ENCODE data around the gene GPR143. TPM values are rescaled to one million over a fixed set of nuclear protein-coding genes. Genes with fewer than 3 reads are reported as not detected.
"Not testable (repeated sequence)": the region's sequence is repeated elsewhere in the genome, so short reads cannot be mapped to it uniquely, and the experiment has no call there.

GPR143 gene
- total RNA-seq, 3 donors from 2014 or later (not counting 1 experiment from before 2014, with no cell fraction given) = not detected

GRCh38 chrX:9781941-9782340 lies 16.3 kb upstream of the GPR143 start:
- Mint-ChIP-seq H3K4me3 (no peak overlapping the region), H3K27ac (no peak overlapping the region), H3K9me3 (no peaks in the 10 kb centered on the region), H3K4me1 (no peaks in the 10 kb centered on the region), H3K27me3 (ENCODE audit: low read depth in 2 of 2) (peaks cover 5 to 9% of the 10 kb centered on the region in 2 donors), H3K36me3 (no peaks in the 10 kb centered on the region)
- TF ChIP-seq, protein P1, sequence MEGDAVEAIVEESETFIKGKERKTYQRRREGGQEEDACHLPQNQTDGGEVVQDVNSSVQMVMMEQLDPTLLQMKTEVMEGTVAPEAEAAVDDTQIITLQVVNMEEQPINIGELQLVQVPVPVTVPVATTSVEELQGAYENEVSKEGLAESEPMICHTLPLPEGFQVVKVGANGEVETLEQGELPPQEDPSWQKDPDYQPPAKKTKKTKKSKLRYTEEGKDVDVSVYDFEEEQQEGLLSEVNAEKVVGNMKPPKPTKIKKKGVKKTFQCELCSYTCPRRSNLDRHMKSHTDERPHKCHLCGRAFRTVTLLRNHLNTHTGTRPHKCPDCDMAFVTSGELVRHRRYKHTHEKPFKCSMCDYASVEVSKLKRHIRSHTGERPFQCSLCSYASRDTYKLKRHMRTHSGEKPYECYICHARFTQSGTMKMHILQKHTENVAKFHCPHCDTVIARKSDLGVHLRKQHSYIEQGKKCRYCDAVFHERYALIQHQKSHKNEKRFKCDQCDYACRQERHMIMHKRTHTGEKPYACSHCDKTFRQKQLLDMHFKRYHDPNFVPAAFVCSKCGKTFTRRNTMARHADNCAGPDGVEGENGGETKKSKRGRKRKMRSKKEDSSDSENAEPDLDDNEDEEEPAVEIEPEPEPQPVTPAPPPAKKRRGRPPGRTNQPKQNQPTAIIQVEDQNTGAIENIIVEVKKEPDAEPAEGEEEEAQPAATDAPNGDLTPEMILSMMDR (IDR thresholded peaks at IDR 0.05) = no peak
- no peaks in the 10 kb centered on the region for H3K4me1 ChIP-seq (ENCODE audit: control insufficient read depth, insufficient read depth, low read length)
- no peaks in the 10 kb centered on the region for H3K36me3 ChIP-seq (ENCODE audit: control insufficient read depth, insufficient read depth, low read length)
- no peaks in the 10 kb centered on the region for H3K27me3 ChIP-seq (ENCODE audit: control insufficient read depth, insufficient read depth, low read length)
- DNase-seq (no peak), ATAC-seq (no peak)
- H3K27ac ChIP-seq (ENCODE audit: low read length) = no peak overlapping the region
- H3K9me3 ChIP-seq (ENCODE audit: control insufficient read depth, insufficient read depth, low read length) = no peaks in the 10 kb centered on the region
- no peak overlapping the region for H3K4me3 ChIP-seq (ENCODE audit: low read length)
- 81% methylated on average over 4 of the region's 7 CpGs for WGBS (ENCODE audit: insufficient coverage)
- intact Hi-C loops (cut with micrococcal nuclease) = no loop called here

- no peaks in the 10 kb centered on the region for H3K9me3 ChIP-seq (ENCODE audit: control insufficient read depth, insufficient read depth, low read length)
- intact Hi-C loops (cut with micrococcal nuclease) = no loop called here
- ATAC-seq = peak in 1 of 3 donors; percentile 51
These were observed 10.3 kb upstream of the GPR143 start for GRCh38 chrX:9775930-9776329.

GRCh38 chrX:9772943-9773342 lies 7.3 kb upstream of the GPR143 start:
- Histone ChIP-seq H3K4me3 (ENCODE audit: low read length) (no peak overlapping the region), H3K27ac (ENCODE audit: low read length) (no peak overlapping the region), H3K9me3 (ENCODE audit: control insufficient read depth, insufficient read depth, low read length) (no peaks in the 10 kb centered on the region), H3K4me1 (ENCODE audit: control insufficient read depth, insufficient read depth, low read length) (peaks cover 16% of the 10 kb centered on the region), H3K27me3 (ENCODE audit: control insufficient read depth, insufficient read depth, low read length) (peaks cover 3% of the 10 kb centered on the region), H3K36me3 (ENCODE audit: control insufficient read depth, insufficient read depth, low read length) (no peaks in the 10 kb centered on the region)
- TF ChIP-seq, protein P1 (IDR thresholded peaks at IDR 0.05) = no peak
- ATAC-seq = no peak
- Mint-ChIP-seq H3K4me1 (no peaks in the 10 kb centered on the region), H3K36me3 (no peaks in the 10 kb centered on the region), H3K4me3 (no peak overlapping the region), H3K9me3 (peaks cover 0 to 3% of the 10 kb centered on the region in 2 donors), H3K27me3 (ENCODE audit: low read depth in 2 of 2) (peaks cover 7 to 16% of the 10 kb centered on the region in 2 donors), H3K27ac (no peak overlapping the region)
- no peak for DNase-seq
- intact Hi-C loops (cut with micrococcal nuclease) = no loop called here
- 82% methylated on average over 5 of the region's 6 CpGs for WGBS (ENCODE audit: insufficient coverage)

More at GRCh38 chrX:9775930-9776329, 10.3 kb upstream of the GPR143 start:
- H3K27ac ChIP-seq (ENCODE audit: low read length) = no peak overlapping the region
- Mint-ChIP-seq H3K27me3 (ENCODE audit: low read depth in 2 of 2) (peaks cover 5 to 13% of the 10 kb centered on the region in 2 donors), H3K4me3 (no peak overlapping the region), H3K4me1 (no peaks in the 10 kb centered on the region), H3K9me3 (no peaks in the 10 kb centered on the region), H3K27ac (no peak overlapping the region), H3K36me3 (no peaks in the 10 kb centered on the region)
- TF ChIP-seq, protein P1 (IDR thresholded peaks at IDR 0.05) = no peak
- peaks cover 3% of the 10 kb centered on the region for H3K27me3 ChIP-seq (ENCODE audit: control insufficient read depth, insufficient read depth, low read length)
- peaks cover 16% of the 10 kb centered on the region for H3K4me1 ChIP-seq (ENCODE audit: control insufficient read depth, insufficient read depth, low read length)
- no peak overlapping the region for H3K4me3 ChIP-seq (ENCODE audit: low read length)
- no peaks in the 10 kb centered on the region for H3K36me3 ChIP-seq (ENCODE audit: control insufficient read depth, insufficient read depth, low read length)
- DNase-seq = no peak
- WGBS (ENCODE audit: insufficient coverage) = 3% methylated on average over 8 of the region's 8 CpGs

GRCh38 chrX:9770319-9770718 lies 4.7 kb upstream of the GPR143 start:
- Mint-ChIP-seq H3K4me1 (no peaks in the 10 kb centered on the region), H3K27ac (no peak overlapping the region), H3K9me3 (peaks cover 0 to 3% of the 10 kb centered on the region in 2 donors), H3K36me3 (no peaks in the 10 kb centered on the region), H3K27me3 (ENCODE audit: low read depth in 2 of 2) (peaks cover 7 to 17% of the 10 kb centered on the region in 2 donors), H3K4me3 (no peak overlapping the region)
- H3K36me3 ChIP-seq (ENCODE audit: control insufficient read depth, insufficient read depth, low read length) = no peaks in the 10 kb centered on the region
- intact Hi-C loops (cut with micrococcal nuclease) = no loop called here
- H3K27ac ChIP-seq (ENCODE audit: low read length) = no peak overlapping the region
- no peak overlapping the region for H3K4me3 ChIP-seq (ENCODE audit: low read length)
- H3K4me1 ChIP-seq (ENCODE audit: control insufficient read depth, insufficient read depth, low read length) = peaks cover 6% of the 10 kb centered on the region
- H3K9me3 ChIP-seq (ENCODE audit: control insufficient read depth, insufficient read depth, low read length) = no peaks in the 10 kb centered on the region
- 45% methylated on average over 1 of the region's 1 CpG for WGBS (ENCODE audit: insufficient coverage)
- TF ChIP-seq, protein P1 (IDR thresholded peaks at IDR 0.05) = no peak
- H3K27me3 ChIP-seq (ENCODE audit: control insufficient read depth, insufficient read depth, low read length) = peaks cover 3% of the 10 kb centered on the region
- ATAC-seq (no peak), DNase-seq (no peak)

DNA sequence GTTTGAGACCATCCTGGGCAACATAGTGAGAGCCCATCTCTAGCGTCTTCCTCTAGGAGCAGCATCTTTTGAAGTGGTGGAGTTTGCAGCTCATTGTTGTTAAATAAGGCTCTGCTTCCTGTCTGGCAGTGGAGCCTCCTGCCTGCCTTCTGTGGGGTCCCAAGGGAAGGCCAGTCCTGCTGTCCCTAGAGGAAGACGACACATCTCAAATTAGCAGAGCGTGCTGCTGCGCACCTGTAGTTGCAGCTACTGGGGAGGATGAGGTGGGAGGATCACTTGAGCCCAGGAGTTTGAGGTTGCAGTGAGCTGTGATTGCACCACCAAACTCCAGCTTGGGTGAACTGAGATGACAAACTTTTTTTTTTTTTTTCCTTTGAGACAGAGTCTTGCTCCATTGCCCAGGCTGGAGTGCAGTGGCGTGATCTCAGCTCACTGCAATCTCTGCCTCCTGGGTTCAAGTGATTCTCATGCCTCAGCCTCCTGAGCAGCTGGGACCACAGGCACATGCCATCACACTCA lies 2.7 kb upstream of the GPR143 start:
- H3K27me3 ChIP-seq (ENCODE audit: control insufficient read depth, insufficient read depth, low read length); H3K4me3 Mint-ChIP-seq: not testable (repeated sequence)
- 68% methylated on average over 5 of the region's 5 CpGs for WGBS (ENCODE audit: insufficient coverage)

More for the DNA sequence above, 2.7 kb upstream of the GPR143 start:
- H3K4me1 Mint-ChIP-seq; H3K4me1 ChIP-seq (ENCODE audit: control insufficient read depth, insufficient read depth, low read length); intact Hi-C loops (cut with micrococcal nuclease); H3K9me3 Mint-ChIP-seq; H3K36me3 Mint-ChIP-seq; H3K27ac ChIP-seq (ENCODE audit: low read length); H3K9me3 ChIP-seq (ENCODE audit: control insufficient read depth, insufficient read depth, low read length); ATAC-seq; H3K27ac Mint-ChIP-seq; DNase-seq; H3K36me3 ChIP-seq (ENCODE audit: control insufficient read depth, insufficient read depth, low read length); H3K4me3 ChIP-seq (ENCODE audit: low read length): not testable (repeated sequence)
- peaks cover 9 to 15% of the 10 kb centered on the region in 2 donors for H3K27me3 Mint-ChIP-seq (ENCODE audit: low read depth in 2 of 2)
